Measurements from ENCODE around the gene FGFBP1.

Gene FGFBP1

GRCh38 chr4:15938182-15938581, 358 bp downstream of the FGFBP1 start:
- no peaks in the 10 kb centered on the region for H3K36me3 ChIP-seq (replicated peaks in 1 of 2; ENCODE audit: control insufficient read depth in 2 of 2, insufficient read depth in 2 of 2, low read length in 2 of 2)
- H3K23ac ChIP-seq (ENCODE audit: low read depth, low read length, poor library complexity) = no peak overlapping the region
- H2BK5ac ChIP-seq (ENCODE audit: low read length) = no peak overlapping the region
- no peak overlapping the region for H3K4me2 ChIP-seq (ENCODE audit: insufficient read depth, low read length, poor library complexity, severe bottlenecking)
- no peak overlapping the region for H3K9ac ChIP-seq (ENCODE audit: low read depth, low read length, poor library complexity)
- H2BK120ac ChIP-seq (ENCODE audit: low read depth, low read length) = no peak overlapping the region
- no peak overlapping the region for H2AFZ ChIP-seq (ENCODE audit: low read length)
- DNase-seq (ENCODE audit: low spot score) = no peak
- H3K79me1 ChIP-seq (ENCODE audit: low read depth, low read length) = no peaks in the 10 kb centered on the region
- no peak overlapping the region for H2BK12ac ChIP-seq (ENCODE audit: low read length)
- H4K91ac ChIP-seq (ENCODE audit: low read depth, low read length, poor library complexity) = no peak overlapping the region
- no peak overlapping the region for H3K27ac ChIP-seq (replicated peaks; ENCODE audit: low read length)
- H2BK15ac ChIP-seq (ENCODE audit: low read length) = no peak overlapping the region
- WGBS, 2 donors (ENCODE audit: extremely low coverage in 2 of 2, insufficient read length in 2 of 2, insufficient replicate concordance in 1 of 2) = no CpG with 5 or more reads among the region's 8 CpGs
- no peak overlapping the region for H4K8ac ChIP-seq (ENCODE audit: low read depth, low read length)
- H3K9me3 ChIP-seq (replicated peaks in 1 of 2; ENCODE audit: control insufficient read depth in 2 of 2, insufficient read depth in 1 of 2, low read depth in 1 of 2, low read length in 2 of 2) = no peaks in the 10 kb centered on the region
- peaks cover 0 to 3% of the 10 kb centered on the region in 2 donors for H3K4me1 ChIP-seq (ENCODE audit: control insufficient read depth in 2 of 2, insufficient read depth in 1 of 2, low read depth in 1 of 2, low read length in 2 of 2)
- H3K4ac ChIP-seq (ENCODE audit: low read length) = no peak overlapping the region
- H2AK5ac ChIP-seq (ENCODE audit: low read depth, low read length) = no peak overlapping the region
- no peak overlapping the region for H3K4me3 ChIP-seq (ENCODE audit: low read length in 2 of 2)
- H3K27me3 ChIP-seq (ENCODE audit: control insufficient read depth in 3 of 3, insufficient read depth in 3 of 3, low read depth in 1 of 3, low read length in 3 of 3) = peaks cover 0 to 4% (median 0%) of the 10 kb centered on the region in 3 experiments
- no peak overlapping the region for H3K14ac ChIP-seq (ENCODE audit: low read length)
- no peak overlapping the region for H3K18ac ChIP-seq (ENCODE audit: low read length)

GRCh38 chr4:15936495-15936894, 2.0 kb downstream of the FGFBP1 start:
- H2AK5ac ChIP-seq (ENCODE audit: low read depth, low read length) = no peak overlapping the region
- H3K9me3 ChIP-seq (replicated peaks in 1 of 2; ENCODE audit: control insufficient read depth in 2 of 2, insufficient read depth in 1 of 2, low read depth in 1 of 2, low read length in 2 of 2) = no peaks in the 10 kb centered on the region
- H2BK5ac ChIP-seq (ENCODE audit: low read length) = no peak overlapping the region
- no peak overlapping the region for H3K4ac ChIP-seq (ENCODE audit: low read length)
- H3K27ac ChIP-seq (replicated peaks; ENCODE audit: low read length) = no peak overlapping the region
- WGBS, 2 donors (ENCODE audit: extremely low coverage in 2 of 2, insufficient read length in 2 of 2, insufficient replicate concordance in 1 of 2) = no CpG with 5 or more reads among the region's 4 CpGs
- H2AFZ ChIP-seq (ENCODE audit: low read length) = no peak overlapping the region
- H3K36me3 ChIP-seq (replicated peaks in 1 of 2; ENCODE audit: control insufficient read depth in 2 of 2, insufficient read depth in 2 of 2, low read length in 2 of 2) = no peaks in the 10 kb centered on the region
- DNase-seq (ENCODE audit: low spot score) = no peak
- H3K14ac ChIP-seq (ENCODE audit: low read length) = no peak overlapping the region
- peaks cover 0 to 4% (median 0%) of the 10 kb centered on the region in 3 experiments for H3K27me3 ChIP-seq (ENCODE audit: control insufficient read depth in 3 of 3, insufficient read depth in 3 of 3, low read depth in 1 of 3, low read length in 3 of 3)
- no peak overlapping the region for H3K4me3 ChIP-seq (ENCODE audit: low read length in 2 of 2)
- no peak overlapping the region for H4K91ac ChIP-seq (ENCODE audit: low read depth, low read length, poor library complexity)
- no peak overlapping the region for H2BK15ac ChIP-seq (ENCODE audit: low read length)
- H3K79me1 ChIP-seq (ENCODE audit: low read depth, low read length) = no peaks in the 10 kb centered on the region
- no peak overlapping the region for H3K4me2 ChIP-seq (ENCODE audit: insufficient read depth, low read length, poor library complexity, severe bottlenecking)
- H3K4me1 ChIP-seq (ENCODE audit: control insufficient read depth in 2 of 2, insufficient read depth in 1 of 2, low read depth in 1 of 2, low read length in 2 of 2) = peaks cover 0 to 3% of the 10 kb centered on the region in 2 donors
- H3K9ac ChIP-seq (ENCODE audit: low read depth, low read length, poor library complexity) = no peak overlapping the region
- H2BK120ac ChIP-seq (ENCODE audit: low read depth, low read length) = no peak overlapping the region
- H4K8ac ChIP-seq (ENCODE audit: low read depth, low read length) = no peak overlapping the region
- no peak overlapping the region for H2BK12ac ChIP-seq (ENCODE audit: low read length)
- H3K18ac ChIP-seq (ENCODE audit: low read length) = no peak overlapping the region
- H3K23ac ChIP-seq (ENCODE audit: low read depth, low read length, poor library complexity) = no peak overlapping the region

GRCh38 chr4:15935504-15936402, 2.8 kb downstream of the FGFBP1 start:
- peaks cover 0 to 4% (median 0%) of the 10 kb centered on the region in 3 experiments for H3K27me3 ChIP-seq (ENCODE audit: control insufficient read depth in 3 of 3, insufficient read depth in 3 of 3, low read depth in 1 of 3, low read length in 3 of 3)
- no peak overlapping the region for H3K27ac ChIP-seq (replicated peaks; ENCODE audit: low read length)
- no peak overlapping the region for H3K4ac ChIP-seq (ENCODE audit: low read length)
- no peak overlapping the region for H3K4me2 ChIP-seq (ENCODE audit: insufficient read depth, low read length, poor library complexity, severe bottlenecking)
- no peaks in the 10 kb centered on the region for H3K9me3 ChIP-seq (replicated peaks in 1 of 2; ENCODE audit: control insufficient read depth in 2 of 2, insufficient read depth in 1 of 2, low read depth in 1 of 2, low read length in 2 of 2)
- no peak overlapping the region for H3K18ac ChIP-seq (ENCODE audit: low read length)
- peaks cover 0 to 3% of the 10 kb centered on the region in 2 donors for H3K4me1 ChIP-seq (ENCODE audit: control insufficient read depth in 2 of 2, insufficient read depth in 1 of 2, low read depth in 1 of 2, low read length in 2 of 2)
- no CpG with 5 or more reads among the region's 10 CpGs for WGBS, 2 donors (ENCODE audit: extremely low coverage in 2 of 2, insufficient read length in 2 of 2, insufficient replicate concordance in 1 of 2)
- no peak overlapping the region for H2AFZ ChIP-seq (ENCODE audit: low read length)
- H3K4me3 ChIP-seq (ENCODE audit: low read length in 2 of 2) = no peak overlapping the region
- H2AK5ac ChIP-seq (ENCODE audit: low read depth, low read length) = no peak overlapping the region
- H4K91ac ChIP-seq (ENCODE audit: low read depth, low read length, poor library complexity) = no peak overlapping the region
- no peak overlapping the region for H2BK12ac ChIP-seq (ENCODE audit: low read length)
- no peaks in the 10 kb centered on the region for H3K79me1 ChIP-seq (ENCODE audit: low read depth, low read length)
- H3K9ac ChIP-seq (ENCODE audit: low read depth, low read length, poor library complexity) = no peak overlapping the region
- no peak overlapping the region for H4K8ac ChIP-seq (ENCODE audit: low read depth, low read length)
- no peak overlapping the region for H3K23ac ChIP-seq (ENCODE audit: low read depth, low read length, poor library complexity)
- H2BK120ac ChIP-seq (ENCODE audit: low read depth, low read length) = no peak overlapping the region
- no peak overlapping the region for H2BK15ac ChIP-seq (ENCODE audit: low read length)
- no peak overlapping the region for H2BK5ac ChIP-seq (ENCODE audit: low read length)
- no peaks in the 10 kb centered on the region for H3K36me3 ChIP-seq (replicated peaks in 1 of 2; ENCODE audit: control insufficient read depth in 2 of 2, insufficient read depth in 2 of 2, low read length in 2 of 2)
- no peak for DNase-seq (ENCODE audit: low spot score)
- no peak overlapping the region for H3K14ac ChIP-seq (ENCODE audit: low read length)

GRCh38 chr4:15934259-15934658, 4.3 kb downstream of the FGFBP1 start:
- H3K27ac ChIP-seq (replicated peaks; ENCODE audit: low read length) = no peak overlapping the region
- no CpG with 5 or more reads among the region's 3 CpGs for WGBS, 2 donors (ENCODE audit: extremely low coverage in 2 of 2, insufficient read length in 2 of 2, insufficient replicate concordance in 1 of 2)
- H3K4me1 ChIP-seq (ENCODE audit: control insufficient read depth in 2 of 2, insufficient read depth in 1 of 2, low read depth in 1 of 2, low read length in 2 of 2) = peaks cover 0 to 1% of the 10 kb centered on the region in 2 donors
- no peak overlapping the region for H2BK12ac ChIP-seq (ENCODE audit: low read length)
- no peaks in the 10 kb centered on the region for H3K79me1 ChIP-seq (ENCODE audit: low read depth, low read length)
- no peaks in the 10 kb centered on the region for H3K36me3 ChIP-seq (replicated peaks in 1 of 2; ENCODE audit: control insufficient read depth in 2 of 2, insufficient read depth in 2 of 2, low read length in 2 of 2)
- no peak overlapping the region for H4K8ac ChIP-seq (ENCODE audit: low read depth, low read length)
- H3K18ac ChIP-seq (ENCODE audit: low read length) = no peak overlapping the region
- H2AFZ ChIP-seq (ENCODE audit: low read length) = no peak overlapping the region
- H3K4ac ChIP-seq (ENCODE audit: low read length) = no peak overlapping the region
- no peak overlapping the region for H4K91ac ChIP-seq (ENCODE audit: low read depth, low read length, poor library complexity)
- H2BK15ac ChIP-seq (ENCODE audit: low read length) = no peak overlapping the region
- no peak overlapping the region for H3K23ac ChIP-seq (ENCODE audit: low read depth, low read length, poor library complexity)
- no peak overlapping the region for H2BK5ac ChIP-seq (ENCODE audit: low read length)
- H3K14ac ChIP-seq (ENCODE audit: low read length) = no peak overlapping the region
- H3K9me3 ChIP-seq (replicated peaks in 1 of 2; ENCODE audit: control insufficient read depth in 2 of 2, insufficient read depth in 1 of 2, low read depth in 1 of 2, low read length in 2 of 2) = no peaks in the 10 kb centered on the region
- H3K9ac ChIP-seq (ENCODE audit: low read depth, low read length, poor library complexity) = no peak overlapping the region
- DNase-seq (ENCODE audit: low spot score) = no peak
- no peak overlapping the region for H3K4me2 ChIP-seq (ENCODE audit: insufficient read depth, low read length, poor library complexity, severe bottlenecking)
- H3K27me3 ChIP-seq (ENCODE audit: control insufficient read depth in 3 of 3, insufficient read depth in 3 of 3, low read depth in 1 of 3, low read length in 3 of 3) = peaks cover 0 to 9% (median 0%) of the 10 kb centered on the region in 3 experiments
- no peak overlapping the region for H3K4me3 ChIP-seq (ENCODE audit: low read length in 2 of 2)
- H2BK120ac ChIP-seq (ENCODE audit: low read depth, low read length) = no peak overlapping the region
- H2AK5ac ChIP-seq (ENCODE audit: low read depth, low read length) = no peak overlapping the region
